GM21360 (cell line): ENCODE data around the gene PDLIM7.
"Not testable (repeated sequence)": the region's sequence is repeated elsewhere in the genome, so short reads cannot be mapped to it uniquely, and the experiment has no call there.

Experiments
- ATAC-seq: cut with Tn5 transposase; IDR thresholded peaks from one replicate; pipeline ENCODE4 v1.9.1; 2021; ENCODE audit warnings: mild to moderate bottlenecking, moderate library complexity; ENCODE audit not compliant: unreplicated experiment

PDLIM7 gene

GRCh38 chr5:177491983-177492746 is 5.2 kb downstream of the PDLIM7 start:
- ATAC-seq, result no peak

- ATAC-seq, result no peak
Observed at GRCh38 chr5:177491429-177491945, 5.9 kb downstream of the PDLIM7 start.

DNA sequence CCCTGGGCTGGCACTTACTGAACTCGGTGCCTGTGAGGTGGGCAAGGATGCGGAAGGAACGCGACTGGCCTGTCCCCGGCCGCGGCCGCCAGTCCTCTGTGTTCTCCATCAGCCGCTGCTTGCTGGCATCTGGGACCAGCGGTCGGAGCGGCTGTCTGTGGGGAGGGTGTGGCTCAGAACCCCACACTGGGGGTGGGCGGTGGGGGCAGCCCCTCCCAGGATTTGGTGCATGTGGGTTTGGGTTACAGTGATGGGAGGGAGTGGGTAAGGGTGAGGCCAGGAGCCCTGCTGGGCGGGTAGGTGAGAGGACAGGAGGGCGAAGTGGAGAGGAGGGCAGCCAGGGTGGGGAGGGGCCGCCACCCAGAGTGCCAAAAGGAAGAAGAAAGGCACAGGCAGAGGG is 6.4 kb downstream of the PDLIM7 start:
- ATAC-seq, result no peak

- no peak for ATAC-seq
Observed at GRCh38 chr5:177490311-177490991, 7.0 kb downstream of the PDLIM7 start.

DNA sequence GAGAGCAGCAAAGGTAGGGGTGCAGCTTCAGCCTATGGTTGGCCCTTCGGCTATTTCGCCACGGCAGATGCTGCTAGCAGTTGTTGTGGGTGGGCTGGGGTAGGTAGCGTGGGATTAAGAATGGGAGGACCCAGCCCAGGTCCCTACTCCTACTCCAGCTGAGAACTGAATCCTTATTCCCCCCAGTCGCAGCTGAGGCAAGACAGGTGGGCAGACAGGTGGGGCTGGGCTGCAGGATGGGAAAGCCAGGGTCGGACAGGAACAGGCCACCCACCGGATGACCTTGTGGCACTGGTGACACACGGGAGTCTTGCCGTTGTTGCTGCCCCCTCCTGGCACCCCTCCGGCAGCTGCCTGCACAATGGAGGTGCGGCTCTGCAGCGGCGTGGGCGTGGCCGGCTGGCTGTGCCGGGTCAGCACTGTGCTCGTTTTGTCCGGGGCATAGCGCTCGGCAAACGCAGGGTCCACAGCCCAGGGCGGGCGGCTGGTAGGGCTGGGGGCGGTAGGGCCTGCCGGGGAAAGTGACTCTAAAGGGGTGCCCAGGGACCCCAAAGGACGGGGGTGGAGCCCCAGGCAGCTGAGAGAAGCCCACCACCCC is 8.2 kb downstream of the PDLIM7 start:
- no peak for ATAC-seq

GRCh38 chr5:177487975-177488374 is 9.4 kb downstream of the PDLIM7 start:
- ATAC-seq, result no peak

DNA sequence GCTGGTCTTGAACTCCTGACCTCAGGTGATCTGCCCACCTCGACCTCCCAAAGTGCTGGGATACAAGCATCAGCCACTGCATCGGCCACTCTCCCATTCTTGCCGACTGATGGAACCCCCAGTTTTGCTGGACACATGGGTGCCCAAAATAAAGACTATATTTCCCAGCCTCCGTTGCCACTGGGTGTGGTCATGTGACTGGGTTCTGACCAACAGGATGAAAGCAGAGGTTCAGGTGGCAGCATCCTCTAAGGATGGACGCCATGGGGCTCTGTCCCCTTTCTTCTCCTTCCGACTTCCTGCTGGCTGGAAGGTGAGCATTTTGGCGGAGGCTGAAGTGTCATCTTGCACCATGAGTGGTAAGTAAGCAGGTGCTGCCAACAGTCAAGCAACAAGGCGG is 10.3 kb downstream of the PDLIM7 start:
- ATAC-seq, result no peak

DNA sequence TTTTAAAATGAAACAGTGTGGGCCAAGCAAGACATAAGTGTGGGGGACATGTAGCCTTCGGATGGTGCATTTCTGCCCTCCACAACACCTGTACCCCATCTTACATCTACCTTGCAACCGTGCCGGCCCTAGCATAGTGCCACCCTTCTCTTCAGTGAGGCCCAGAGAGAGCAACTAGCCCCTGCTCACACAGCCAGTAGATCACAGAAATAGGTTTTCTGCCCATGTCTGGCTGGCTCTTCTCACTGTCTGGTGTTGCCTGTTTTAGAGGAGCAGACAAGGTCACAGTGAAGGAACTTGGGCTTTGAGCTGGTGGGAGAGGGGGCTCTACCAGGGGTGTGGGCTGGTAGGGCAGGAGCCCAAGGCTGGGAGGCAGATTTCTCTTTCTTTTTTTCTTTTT is 11.1 kb downstream of the PDLIM7 start:
- ATAC-seq, result no peak

- ATAC-seq, result not testable (repeated sequence)
Observed at GRCh38 chr5:177485753-177486152, 11.7 kb downstream of the PDLIM7 start.

- ATAC-seq, result no peak
Observed at GRCh38 chr5:177484902-177485549, 12.4 kb downstream of the PDLIM7 start.

GRCh38 chr5:177483994-177484901 is 13.2 kb downstream of the PDLIM7 start:
- ATAC-seq, result no peak

DNA sequence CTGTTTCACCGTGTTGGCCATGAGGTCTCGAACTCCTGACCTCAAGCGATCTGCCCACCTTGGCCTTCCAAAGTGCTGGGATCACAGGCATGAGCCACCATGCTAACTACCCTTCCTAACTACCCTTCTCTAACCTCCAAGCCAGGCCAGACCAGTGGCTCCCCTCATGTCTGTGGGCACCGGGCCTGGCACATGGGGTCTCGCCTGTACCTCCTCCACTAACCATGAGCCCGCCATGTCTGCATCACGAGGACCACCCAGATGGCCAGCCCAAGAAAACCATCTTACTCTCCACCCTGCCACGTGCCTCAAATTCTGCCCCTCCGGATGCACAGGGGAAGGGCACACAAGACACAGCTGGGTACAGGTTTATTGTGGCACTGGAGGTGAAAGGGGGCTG is 14.4 kb downstream of the PDLIM7 start:
- no peak for ATAC-seq

DNA sequence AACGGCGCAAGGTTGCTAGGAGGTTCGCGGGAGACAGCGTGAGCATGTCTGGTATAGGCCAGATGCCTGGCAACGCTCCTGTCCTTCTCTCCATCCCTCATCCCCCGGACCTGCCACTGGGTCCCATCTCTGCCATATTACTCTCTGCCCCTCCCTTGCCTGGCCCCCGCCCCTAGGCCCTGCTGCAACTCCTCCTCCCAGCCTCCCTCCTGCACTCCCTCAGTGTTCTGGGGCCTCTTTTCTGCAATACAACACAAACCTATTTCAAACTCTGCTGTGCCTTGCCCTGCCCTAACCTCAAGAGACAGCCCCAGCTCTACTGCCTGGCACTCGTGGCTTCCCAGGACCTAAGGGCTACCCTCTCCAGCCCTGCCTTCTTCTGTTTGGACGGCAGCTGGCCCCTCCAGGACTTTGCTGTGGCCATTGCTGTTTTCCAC is 15.0 kb downstream of the PDLIM7 start:
- no peak for ATAC-seq

- ATAC-seq, result no peak
Observed at GRCh38 chr5:177479774-177480173, 17.6 kb downstream of the PDLIM7 start.

DNA sequence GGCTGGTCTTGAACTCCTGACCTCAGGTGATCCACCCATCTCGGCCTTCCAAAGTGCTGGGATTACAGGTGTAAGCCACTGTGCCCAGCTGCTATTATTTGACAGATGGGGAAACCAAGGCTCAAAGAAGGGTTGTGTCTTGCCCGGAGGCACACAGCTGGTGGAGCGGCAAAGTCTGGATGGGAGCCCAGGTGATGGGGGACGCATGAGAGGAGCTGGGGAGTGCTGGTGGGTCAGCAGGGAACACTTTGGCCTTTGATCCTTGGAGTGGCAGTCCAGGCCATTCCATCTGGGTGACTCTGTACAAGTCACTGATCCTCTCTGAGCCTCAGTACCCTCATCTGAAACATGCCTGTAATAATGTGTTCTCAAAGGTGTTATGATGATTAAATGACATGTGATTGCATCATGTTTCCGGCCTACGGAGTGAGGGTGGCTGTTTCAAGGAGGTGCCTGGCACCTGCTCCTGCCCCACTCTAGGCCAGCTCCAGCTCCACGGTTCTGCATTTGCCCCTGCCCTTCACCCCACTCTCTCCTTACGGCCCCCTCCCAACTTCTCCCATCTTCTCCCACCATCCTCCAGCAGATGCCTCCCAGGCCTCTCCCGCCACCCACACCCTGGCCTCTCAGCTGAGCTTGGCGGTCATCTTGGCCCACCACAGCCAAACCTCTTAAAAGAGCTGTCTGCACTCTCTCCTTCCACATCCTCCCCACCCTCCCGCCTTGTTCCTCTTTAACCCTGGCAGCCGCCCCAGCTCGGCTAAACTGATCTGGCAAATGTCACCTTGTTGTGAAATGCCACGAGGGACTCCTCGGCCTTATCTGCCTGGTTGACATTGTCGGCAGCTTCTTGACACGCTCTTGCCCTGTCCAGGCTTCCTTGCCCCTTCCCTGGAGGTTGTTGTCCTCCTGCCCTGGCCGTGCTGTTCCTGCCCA is 18.4 kb downstream of the PDLIM7 start:
- ATAC-seq, result no peak

GRCh38 chr5:177477701-177478477 is 19.5 kb downstream of the PDLIM7 start:
- ATAC-seq, result no peak

DNA sequence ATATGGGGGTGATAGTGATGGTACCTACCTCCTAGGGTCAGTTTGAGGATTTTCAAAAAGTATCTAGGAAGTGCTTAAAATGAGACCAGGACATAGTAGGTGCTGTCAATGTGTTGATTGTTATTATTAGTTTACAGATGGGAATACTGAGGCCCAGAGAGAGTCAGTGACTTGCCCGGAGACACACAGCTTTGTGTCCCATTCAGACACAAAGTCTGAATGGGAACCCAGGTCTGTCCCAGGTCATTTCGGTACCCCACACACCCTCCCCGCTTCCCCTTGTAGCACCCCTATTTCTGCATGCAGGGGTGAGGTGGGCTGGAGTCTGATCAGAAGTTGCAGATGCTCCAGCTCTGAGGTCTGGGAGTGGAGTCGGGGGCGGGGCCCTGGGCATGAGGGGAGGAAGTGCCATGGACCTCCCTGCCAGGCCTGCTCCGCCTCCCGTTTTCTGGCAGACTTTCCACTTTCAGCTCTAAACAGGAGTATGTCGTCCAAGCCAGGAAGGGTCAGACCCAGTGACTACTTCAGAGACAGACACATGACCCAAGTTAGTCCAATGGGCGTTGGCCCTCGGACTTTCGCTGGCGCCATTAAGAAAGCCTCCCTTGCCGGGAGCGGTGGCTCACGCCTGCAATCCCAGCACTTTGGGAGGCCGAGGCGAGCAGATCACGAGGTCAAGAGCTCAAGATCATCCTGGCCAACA is 20.7 kb downstream of the PDLIM7 start:
- no peak for ATAC-seq
